Muscle layer of colon (tissue), 2 donors: Measurements from ENCODE around the gene PSMD6.
A peak's percentile ranks its signal among the peaks of the same experiment; 100 is the strongest.

Experiments used
- H3K27ac ChIP-seq: one replicate; pipeline ENCODE4 v1.7.0; 2013; ENCODE audit warnings: low read depth, mild to moderate bottlenecking, low read length, moderate library complexity
- H3K27me3 ChIP-seq, 2 donors: one replicate each; pipeline ENCODE4 v1.7.0; 2013; ENCODE audit warnings: low read length in 2 of 2, mild to moderate bottlenecking in 2 of 2; ENCODE audit not compliant: insufficient read depth in 2 of 2, control insufficient read depth in 1 of 2
- H3K36me3 ChIP-seq: one replicate; pipeline ENCODE4 v1.7.0; 2013; ENCODE audit warnings: mild to moderate bottlenecking, low read length; ENCODE audit not compliant: insufficient read depth
- H3K4me1 ChIP-seq: one replicate; pipeline ENCODE4 v1.7.0; 2013; ENCODE audit warnings: mild to moderate bottlenecking, low read length; ENCODE audit not compliant: insufficient read depth
- H3K4me3 ChIP-seq, 2 donors: one replicate each; pipeline ENCODE4 v1.7.0; 2013; ENCODE audit warnings: low read length in 2 of 2, low read depth in 1 of 2, mild to moderate bottlenecking in 1 of 2, moderate library complexity in 1 of 2
- H3K9ac ChIP-seq: one replicate; pipeline ENCODE4 v1.7.0; 2013; ENCODE audit warnings: low read length
- H3K9me3 ChIP-seq: one replicate; pipeline ENCODE4 v1.7.0; 2013; ENCODE audit warnings: mild to moderate bottlenecking, low read length
- donor health status: abdominal sarcoma.
- donor health status: Adenocarcinoma of cecum.

PSMD6 gene

GRCh38 chr3:63974451-63974850 is 48.8 kb downstream of the PSMD6 start:
- H3K4me1 ChIP-seq = peaks cover 83% of the 10 kb centered on the region
- no peaks in the 10 kb centered on the region for H3K27me3 ChIP-seq
- no peak overlapping the region for H3K27ac ChIP-seq
- H3K4me3 ChIP-seq = no peak overlapping the region
- no peaks in the 10 kb centered on the region for H3K36me3 ChIP-seq
- H3K9me3 ChIP-seq = no peaks in the 10 kb centered on the region
- no peak overlapping the region for H3K9ac ChIP-seq

GRCh38 chr3:63973406-63973805 is 49.9 kb downstream of the PSMD6 start:
- H3K27ac ChIP-seq = no peak overlapping the region
- no peaks in the 10 kb centered on the region for H3K9me3 ChIP-seq
- no peak overlapping the region for H3K4me3 ChIP-seq
- no peaks in the 10 kb centered on the region for H3K27me3 ChIP-seq
- H3K9ac ChIP-seq = no peak overlapping the region
- no peaks in the 10 kb centered on the region for H3K36me3 ChIP-seq
- peaks cover 83% of the 10 kb centered on the region for H3K4me1 ChIP-seq

GRCh38 chr3:63972987-63973386 is 50.3 kb downstream of the PSMD6 start:
- no peak overlapping the region for H3K9ac ChIP-seq
- peaks cover 83% of the 10 kb centered on the region for H3K4me1 ChIP-seq
- no peaks in the 10 kb centered on the region for H3K9me3 ChIP-seq
- no peak overlapping the region for H3K27ac ChIP-seq
- H3K36me3 ChIP-seq = no peaks in the 10 kb centered on the region
- no peaks in the 10 kb centered on the region for H3K27me3 ChIP-seq
- H3K4me3 ChIP-seq = no peak overlapping the region

- no peaks in the 10 kb centered on the region for H3K36me3 ChIP-seq
- H3K9ac ChIP-seq = no peak overlapping the region
- no peaks in the 10 kb centered on the region for H3K27me3 ChIP-seq
- H3K9me3 ChIP-seq = no peaks in the 10 kb centered on the region
- H3K4me3 ChIP-seq = no peak overlapping the region
- H3K27ac ChIP-seq = no peak overlapping the region
- H3K4me1 ChIP-seq = peaks cover 86% of the 10 kb centered on the region
These were observed 51.1 kb downstream of the PSMD6 start for GRCh38 chr3:63972196-63972595.

GRCh38 chr3:63970631-63971475 is 52.4 kb downstream of the PSMD6 start:
- H3K4me3 ChIP-seq = peak overlapping the region; percentile 12 to 42
- no peaks in the 10 kb centered on the region for H3K9me3 ChIP-seq
- H3K27me3 ChIP-seq = no peaks in the 10 kb centered on the region
- peak overlapping the region; percentile 31 for H3K9ac ChIP-seq
- no peaks in the 10 kb centered on the region for H3K36me3 ChIP-seq
- H3K4me1 ChIP-seq = peaks cover 82% of the 10 kb centered on the region
- peak overlapping the region; percentile 70 for H3K27ac ChIP-seq

- no peaks in the 10 kb centered on the region for H3K9me3 ChIP-seq
- peaks cover 83% of the 10 kb centered on the region for H3K4me1 ChIP-seq
- peak overlapping the region; percentile 70 for H3K27ac ChIP-seq
- H3K4me3 ChIP-seq = peak overlapping the region; percentile 3 to 7
- H3K9ac ChIP-seq = no peak overlapping the region
- H3K27me3 ChIP-seq = no peaks in the 10 kb centered on the region
- no peaks in the 10 kb centered on the region for H3K36me3 ChIP-seq
These were observed 53.4 kb downstream of the PSMD6 start for GRCh38 chr3:63969876-63970275.

- peaks cover 85% of the 10 kb centered on the region for H3K4me1 ChIP-seq
- H3K27ac ChIP-seq = peak overlapping the region; percentile 81
- no peaks in the 10 kb centered on the region for H3K9me3 ChIP-seq
- no peaks in the 10 kb centered on the region for H3K27me3 ChIP-seq
- peak overlapping the region; percentile 35 for H3K9ac ChIP-seq
- H3K4me3 ChIP-seq = peak overlapping the region in 1 of 2 donors; percentile 62
- no peaks in the 10 kb centered on the region for H3K36me3 ChIP-seq
These were observed 54.5 kb downstream of the PSMD6 start for GRCh38 chr3:63968612-63969350.

GRCh38 chr3:63967675-63968611 is 55.4 kb downstream of the PSMD6 start:
- no peaks in the 10 kb centered on the region for H3K9me3 ChIP-seq
- H3K36me3 ChIP-seq = no peaks in the 10 kb centered on the region
- peak overlapping the region; percentile 23 to 62 for H3K4me3 ChIP-seq
- H3K27me3 ChIP-seq = no peaks in the 10 kb centered on the region
- peak overlapping the region; percentile 35 for H3K9ac ChIP-seq
- peak overlapping the region; percentile 81 for H3K27ac ChIP-seq
- peaks cover 84% of the 10 kb centered on the region for H3K4me1 ChIP-seq

GRCh38 chr3:63966871-63967270 is 56.4 kb downstream of the PSMD6 start:
- Histone ChIP-seq H3K4me1 (peaks cover 74% of the 10 kb centered on the region), H3K9me3 (no peaks in the 10 kb centered on the region), H3K36me3 (no peaks in the 10 kb centered on the region), H3K4me3 (no peak overlapping the region), H3K9ac (no peak overlapping the region), H3K27ac (peak overlapping the region; percentile 6), H3K27me3 (no peaks in the 10 kb centered on the region)

GRCh38 chr3:63966007-63966406 is 57.3 kb downstream of the PSMD6 start:
- no peaks in the 10 kb centered on the region for H3K36me3 ChIP-seq
- H3K4me1 ChIP-seq = peaks cover 68% of the 10 kb centered on the region
- H3K9ac ChIP-seq = no peak overlapping the region
- no peaks in the 10 kb centered on the region for H3K27me3 ChIP-seq
- no peaks in the 10 kb centered on the region for H3K9me3 ChIP-seq
- no peak overlapping the region for H3K27ac ChIP-seq
- no peak overlapping the region for H3K4me3 ChIP-seq
